Hindlimb muscle (tissue), 1 donor: ENCODE data around the gene TGFBR2. TPM values are rescaled to one million over a fixed set of nuclear protein-coding genes. Genes with fewer than 3 reads are reported as not detected.
A peak's percentile ranks its signal among the peaks of the same experiment; 100 is the strongest.

Experiments used
- DNase-seq: peaks from one replicate; pipeline ENCODE4 v3.0.0-alpha.2; 2013
- polyA plus RNA-seq: library from polyadenylated mRNA; unstranded; fragments of 120-200 nt; gene quantifications from one replicate; pipeline ENCODE4 v1.2.1, GENCODE V29; 2013; ENCODE audit not compliant: insufficient read length

TGFBR2 gene
- 61.4 TPM for polyA plus RNA-seq

- DNase-seq, result peak; percentile 90
Measured at GRCh38 chr3:30606301-30607031, at the start of gene TGFBR2. TSS of gene TGFBR2 (plus strand) at chr3:30606601. CDS start at chr3:30606884, 283 bp downstream.

GRCh38 chr3:30557746-30558303 lies 48.6 kb upstream of the TGFBR2 start:
- no peak for DNase-seq

- DNase-seq, result no peak
Measured at GRCh38 chr3:30563956-30564355, 42.4 kb upstream of the TGFBR2 start.

- DNase-seq, result no peak
Measured at GRCh38 chr3:30567139-30567753, 39.2 kb upstream of the TGFBR2 start.

GRCh38 chr3:30576946-30577345 lies 29.5 kb upstream of the TGFBR2 start:
- no peak for DNase-seq

- DNase-seq, result no peak
Measured at GRCh38 chr3:30577788-30578187, 28.6 kb upstream of the TGFBR2 start.

- no peak for DNase-seq
Measured at GRCh38 chr3:30578479-30578878, 27.9 kb upstream of the TGFBR2 start.

GRCh38 chr3:30578986-30579579 lies 27.3 kb upstream of the TGFBR2 start:
- DNase-seq, result no peak

GRCh38 chr3:30581067-30581585 lies 25.3 kb upstream of the TGFBR2 start:
- DNase-seq, result no peak

- no peak for DNase-seq
Measured at GRCh38 chr3:30581982-30582381, 24.4 kb upstream of the TGFBR2 start.

- DNase-seq, result no peak
Measured at GRCh38 chr3:30583973-30584372, 22.4 kb upstream of the TGFBR2 start.

- no peak for DNase-seq
Measured at GRCh38 chr3:30585654-30586053, 20.7 kb upstream of the TGFBR2 start.

- no peak for DNase-seq
Measured at GRCh38 chr3:30586096-30586805, 20.1 kb upstream of the TGFBR2 start.

GRCh38 chr3:30586806-30587486 lies 19.5 kb upstream of the TGFBR2 start:
- DNase-seq, result no peak

GRCh38 chr3:30587904-30588303 lies 18.5 kb upstream of the TGFBR2 start:
- DNase-seq, result no peak

- DNase-seq, result no peak
Measured at GRCh38 chr3:30596152-30596551, 10.2 kb upstream of the TGFBR2 start.

- no peak for DNase-seq
Measured at GRCh38 chr3:30597131-30597768, 9.2 kb upstream of the TGFBR2 start.

GRCh38 chr3:30597769-30598134 lies 8.6 kb upstream of the TGFBR2 start:
- no peak for DNase-seq

GRCh38 chr3:30598668-30599545 lies 7.5 kb upstream of the TGFBR2 start:
- DNase-seq, result no peak

- DNase-seq, result no peak
Measured at GRCh38 chr3:30600572-30600971, 5.8 kb upstream of the TGFBR2 start.

GRCh38 chr3:30602946-30603345 lies 3.5 kb upstream of the TGFBR2 start:
- DNase-seq, result no peak
